Left cardiac atrium (tissue), 4 donors: ENCODE measurements around the gene POLDIP3. TPM values are rescaled to one million over a fixed set of nuclear protein-coding genes. Genes with fewer than 3 reads are reported as not detected.
"Not testable (repeated sequence)": the region's sequence is repeated elsewhere in the genome, so short reads cannot be mapped to it uniquely, and the experiment has no call there.

ENCODE experiments used
- ATAC-seq, 2 donors: fragments of 200-7000 bp; cut with Tn5 transposase; one replicate each; pipeline ENCODE4 v1.9.1; 2020; ENCODE audit warnings: mild to moderate bottlenecking in 2 of 2, moderate library complexity in 2 of 2
- DNase-seq: peaks from one replicate; pipeline ENCODE4 v3.0.0-alpha.2; 2020
- intact Hi-C, 2 donors: fragments of 100-400 bp; cut with DNase I; formaldehyde crosslinking; loops; one replicate each; pipeline versions ENCODE4 v1.14.1 to v1.15.1; 2022 to 2023
- total RNA-seq, 2 donors: library from RNA; stranded (reverse); fragmentation: NEBNext Ultra II Directional; extraction: Animal tissue kit (Norgen Biotek cat#: 25700); gene quantifications; one replicate each; pipeline ENCODE4 v1.2.1, GENCODE V29; 2021
- donor health status: DM: no; HTN: yes; CAD: no.
- donor health status: DM: no; HTN: yes; CAD: no; lungs with severe emphysema.
- donor health status: DM: yes; HTN: yes; CAD: no.
- donor health status: Dilated cardiomyopathy.

POLDIP3 gene
- total RNA-seq, 2 donors from 2014 or later = 32.5 to 34.7 TPM

- intact Hi-C loops = not testable (repeated sequence)
- peak; percentile 82 to 93 for ATAC-seq
Observed at GRCh38 chr22:42537199-42537831, 77.4 kb downstream of the POLDIP3 start.

GRCh38 chr22:42536634-42537033, 78.0 kb downstream of the POLDIP3 start:
- DNase-seq, intact Hi-C loops, ATAC-seq: not testable (repeated sequence)

More at GRCh38 chr22:42537199-42537831, 77.4 kb downstream of the POLDIP3 start:
- DNase-seq = not testable (repeated sequence)

GRCh38 chr22:42536166-42536565, 78.5 kb downstream of the POLDIP3 start:
- intact Hi-C loops = no loop called here
- no peak for DNase-seq

GRCh38 chr22:42535082-42535731, 79.5 kb downstream of the POLDIP3 start:
- intact Hi-C loops, DNase-seq, ATAC-seq: not testable (repeated sequence)

More at GRCh38 chr22:42536166-42536565, 78.5 kb downstream of the POLDIP3 start:
- no peak for ATAC-seq

Other genes with a start within 250 kb of the POLDIP3 start
- gene NFAM1, start 182.5 kb downstream of the POLDIP3 start, total RNA-seq = 1 to 10 TPM; 2.6 to 5.1 TPM
- gene RRP7A, start 95.1 kb downstream of the POLDIP3 start, total RNA-seq = 10 to 100 TPM; 21.1 to 26.6 TPM
- gene SERHL2, start 60.9 kb downstream of the POLDIP3 start, total RNA-seq = 1 to 10 TPM; 1.4 to 2.1 TPM
- under 1 TPM; 0.42 to 0.77 TPM for gene ATP5MGL, start 25.7 kb upstream of the POLDIP3 start, total RNA-seq
- 100 to 1,000 TPM; 295 to 306 TPM for gene CYB5R3, start 34.5 kb upstream of the POLDIP3 start, total RNA-seq
- 100 to 1,000 TPM in 1 of 2 donors, 10 to 100 TPM in 1; 56.0 to 108 TPM for gene A4GALT, start 106.0 kb upstream of the POLDIP3 start, total RNA-seq
- gene ARFGAP3, start 242.4 kb upstream of the POLDIP3 start, total RNA-seq = 10 to 100 TPM; 21.2 to 39.8 TPM